HG02623 (cell line): Measurements from ENCODE around the gene UNC5A.
"Not testable (repeated sequence)": the region's sequence is repeated elsewhere in the genome, so short reads cannot be mapped to it uniquely, and the experiment has no call there.

ENCODE experiments used
- ATAC-seq: cut with Tn5 transposase; IDR thresholded peaks from one replicate; pipeline ENCODE4 v1.9.1; 2021; ENCODE audit warnings: moderate library complexity; ENCODE audit not compliant: unreplicated experiment

UNC5A gene

DNA sequence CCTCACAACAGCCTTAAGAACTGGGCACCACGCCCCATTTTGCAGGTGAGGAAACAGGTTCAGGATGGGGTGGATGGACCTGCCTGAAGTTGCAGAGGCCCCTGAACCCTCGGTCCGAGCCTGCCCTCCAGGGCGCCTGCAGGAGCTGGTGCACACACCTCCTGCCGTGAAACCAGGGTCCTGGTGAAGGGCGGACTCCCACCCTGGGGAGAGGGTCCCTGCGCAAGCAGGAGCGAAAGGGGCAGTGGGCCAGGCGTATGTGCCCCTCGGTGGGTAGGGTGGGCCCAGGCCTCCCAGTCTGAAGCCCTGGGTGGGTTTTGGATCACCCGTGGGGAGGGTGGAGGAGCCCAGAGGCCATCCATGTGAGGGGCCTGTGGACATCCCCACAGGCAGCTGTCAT lies 50.9 kb downstream of the UNC5A start:
- no peak for ATAC-seq

DNA sequence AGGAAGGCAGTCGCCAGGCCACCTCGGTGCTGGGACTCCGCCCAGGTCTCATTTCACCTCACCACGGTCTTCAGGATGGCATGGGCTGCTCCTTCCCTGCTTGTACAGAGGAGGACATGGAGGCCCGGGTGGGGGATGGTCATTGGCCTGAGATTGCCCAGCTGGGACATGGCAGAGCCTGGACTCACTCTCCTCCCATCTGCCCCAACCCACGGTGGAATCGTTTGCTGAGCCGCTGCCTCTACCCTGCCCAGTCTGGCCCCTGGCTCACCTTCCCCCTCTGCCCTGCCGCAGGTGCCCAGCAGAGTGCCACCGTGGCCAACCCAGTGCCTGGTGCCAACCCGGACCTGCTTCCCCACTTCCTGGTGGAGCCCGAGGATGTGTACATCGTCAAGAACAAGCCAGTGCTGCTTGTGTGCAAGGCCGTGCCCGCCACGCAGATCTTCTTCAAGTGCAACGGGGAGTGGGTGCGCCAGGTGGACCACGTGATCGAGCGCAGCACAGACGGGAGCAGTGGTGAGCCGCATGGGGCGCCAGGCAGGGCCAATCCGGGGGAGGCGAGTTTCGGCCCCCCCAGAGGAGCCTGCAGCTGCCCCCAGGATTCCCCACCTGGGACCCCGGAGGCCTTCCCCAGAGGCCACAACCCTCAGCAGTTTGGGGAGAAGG lies 52.1 kb downstream of the UNC5A start:
- no peak for ATAC-seq

- ATAC-seq = no peak
These were observed 52.8 kb downstream of the UNC5A start for GRCh38 chr5:176863041-176863764.

DNA sequence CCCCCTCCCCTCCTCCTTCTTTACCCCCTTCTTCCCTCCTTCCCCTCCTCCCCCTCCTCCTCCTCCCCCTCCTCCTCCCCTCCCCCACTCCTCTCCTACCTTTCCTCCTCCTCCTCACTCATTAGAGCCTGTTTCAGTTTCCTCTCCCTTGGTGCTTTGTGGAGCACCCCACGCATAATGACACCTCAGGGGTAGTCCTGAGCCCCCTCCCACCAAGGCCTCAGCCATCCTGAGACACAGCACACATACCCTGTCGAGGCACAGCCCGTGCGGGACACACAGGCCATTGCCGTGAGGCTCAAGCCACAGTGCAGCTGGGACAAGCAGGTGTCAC lies 53.4 kb downstream of the UNC5A start:
- no peak for ATAC-seq

- no peak for ATAC-seq
These were observed 54.4 kb downstream of the UNC5A start for GRCh38 chr5:176864755-176865154.

GRCh38 chr5:176865964-176866363 lies 55.6 kb downstream of the UNC5A start:
- ATAC-seq = no peak

GRCh38 chr5:176866707-176867310 lies 56.5 kb downstream of the UNC5A start:
- no peak for ATAC-seq

DNA sequence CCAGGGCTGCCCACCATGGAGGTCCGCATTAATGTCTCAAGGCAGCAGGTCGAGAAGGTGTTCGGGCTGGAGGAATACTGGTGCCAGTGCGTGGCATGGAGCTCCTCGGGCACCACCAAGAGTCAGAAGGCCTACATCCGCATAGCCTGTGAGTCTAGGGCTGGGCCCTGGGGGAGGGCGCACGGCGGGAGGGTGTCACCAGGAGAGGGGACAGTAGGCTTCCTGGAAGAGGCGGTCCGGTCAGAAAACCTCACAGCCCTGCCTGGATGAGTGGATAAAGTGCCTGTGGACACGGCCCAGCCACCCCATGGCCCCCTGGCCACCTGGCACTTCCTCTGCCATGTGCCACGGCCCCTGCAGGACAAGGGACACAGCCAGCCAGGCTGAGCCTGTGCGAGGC lies 57.8 kb downstream of the UNC5A start:
- no peak for ATAC-seq

DNA sequence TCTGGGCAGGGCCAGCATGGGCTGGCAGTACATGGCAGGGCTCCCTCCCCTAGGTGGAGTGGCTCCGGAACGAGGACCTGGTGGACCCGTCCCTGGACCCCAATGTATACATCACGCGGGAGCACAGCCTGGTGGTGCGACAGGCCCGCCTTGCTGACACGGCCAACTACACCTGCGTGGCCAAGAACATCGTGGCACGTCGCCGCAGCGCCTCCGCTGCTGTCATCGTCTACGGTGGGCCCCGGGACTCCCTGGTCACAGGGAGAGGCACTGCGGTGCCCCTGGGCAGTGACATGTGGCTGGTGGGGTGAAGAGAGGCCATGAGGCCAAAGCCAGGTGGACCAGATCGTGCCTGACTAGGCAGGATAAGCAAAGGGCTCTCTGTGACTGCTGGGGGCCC lies 58.4 kb downstream of the UNC5A start:
- ATAC-seq = no peak

DNA sequence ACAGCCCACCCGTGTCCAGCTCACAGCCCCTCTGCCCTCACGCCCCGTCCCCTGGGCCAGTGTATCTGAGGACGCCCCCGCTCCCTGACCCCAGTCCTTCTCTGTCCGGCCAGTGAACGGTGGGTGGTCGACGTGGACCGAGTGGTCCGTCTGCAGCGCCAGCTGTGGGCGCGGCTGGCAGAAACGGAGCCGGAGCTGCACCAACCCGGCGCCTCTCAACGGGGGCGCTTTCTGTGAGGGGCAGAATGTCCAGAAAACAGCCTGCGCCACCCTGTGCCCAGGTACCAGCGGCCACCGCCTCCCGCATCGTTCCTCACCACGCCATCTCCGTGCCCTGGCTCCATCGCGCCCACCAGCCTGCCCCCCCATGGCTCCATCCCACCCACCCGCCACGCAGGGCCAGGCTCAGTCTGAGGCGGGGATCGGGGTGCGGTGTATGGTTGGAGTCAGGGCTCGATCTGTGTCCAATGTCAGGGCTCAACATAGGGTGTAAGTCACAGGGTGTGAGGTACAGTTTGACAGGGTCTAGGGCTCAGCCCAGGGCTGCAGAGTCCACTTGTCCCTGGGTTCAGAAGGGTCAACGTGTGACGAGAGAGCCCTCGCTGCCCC lies 59.2 kb downstream of the UNC5A start:
- no peak for ATAC-seq

DNA sequence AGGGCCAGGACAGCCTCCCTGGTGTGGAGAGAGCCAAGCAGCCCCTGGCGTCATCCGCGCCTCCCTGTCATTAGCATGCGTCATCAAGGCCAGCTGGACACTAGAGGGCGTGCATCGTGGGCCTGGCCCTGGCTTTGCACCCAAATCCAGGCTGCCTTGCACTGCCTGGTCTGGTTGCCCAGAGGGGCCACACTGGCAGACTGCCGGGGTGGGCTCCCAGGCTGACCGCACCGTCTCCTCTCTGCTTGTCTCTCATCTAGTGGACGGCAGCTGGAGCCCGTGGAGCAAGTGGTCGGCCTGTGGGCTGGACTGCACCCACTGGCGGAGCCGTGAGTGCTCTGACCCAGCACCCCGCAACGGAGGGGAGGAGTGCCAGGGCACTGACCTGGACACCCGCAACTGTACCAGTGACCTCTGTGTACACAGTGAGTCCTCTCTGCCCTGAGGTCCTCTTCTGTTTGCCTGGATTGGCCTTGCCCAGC lies 59.8 kb downstream of the UNC5A start:
- ATAC-seq = no peak

DNA sequence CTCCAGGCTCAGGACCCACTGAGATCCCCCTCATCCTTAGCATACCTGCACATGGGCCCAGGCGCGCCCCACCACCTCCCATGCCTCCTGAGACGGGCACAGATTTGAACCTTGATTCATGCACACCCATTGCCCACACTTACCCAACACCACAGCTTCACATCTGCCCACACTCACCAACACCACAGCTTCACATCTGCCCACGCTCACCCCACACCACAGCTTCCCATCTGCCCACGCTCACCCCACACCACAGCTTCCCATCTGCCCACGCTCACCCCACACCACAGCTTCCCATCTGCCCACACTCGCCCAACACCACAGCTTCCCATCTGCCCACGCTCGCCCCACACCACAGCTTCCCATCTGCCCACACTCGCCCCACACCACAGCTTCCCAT lies 60.3 kb downstream of the UNC5A start:
- ATAC-seq = not testable (repeated sequence)

DNA sequence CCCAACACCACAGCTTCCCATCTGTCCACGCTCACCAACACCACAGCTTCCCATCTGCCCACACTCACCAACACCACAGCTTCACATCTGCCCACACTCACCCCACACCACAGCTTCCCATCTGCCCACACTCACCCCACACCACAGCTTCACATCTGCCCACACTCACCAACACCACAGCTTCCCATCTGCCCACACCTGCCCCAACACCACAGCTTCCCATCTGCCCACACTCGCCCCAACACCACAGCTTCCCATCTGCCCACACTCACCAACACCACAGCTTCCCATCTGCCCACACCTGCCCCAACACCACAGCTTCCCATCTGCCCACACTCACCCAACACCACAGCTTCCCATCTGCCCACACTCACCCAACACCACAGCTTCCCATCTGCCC lies 62.2 kb downstream of the UNC5A start:
- not testable (repeated sequence) for ATAC-seq

- ATAC-seq = not testable (repeated sequence)
These were observed 62.7 kb downstream of the UNC5A start for GRCh38 chr5:176873011-176873410.

GRCh38 chr5:176873541-176874172 lies 63.3 kb downstream of the UNC5A start:
- ATAC-seq = no peak

GRCh38 chr5:176874198-176874780 lies 63.9 kb downstream of the UNC5A start:
- no peak for ATAC-seq

GRCh38 chr5:176875014-176875550 lies 64.7 kb downstream of the UNC5A start:
- ATAC-seq = no peak

GRCh38 chr5:176875783-176876505 lies 65.6 kb downstream of the UNC5A start:
- no peak for ATAC-seq

GRCh38 chr5:176876506-176877431 lies 66.4 kb downstream of the UNC5A start:
- ATAC-seq = no peak
